Progenitor cell of endocrine pancreas (in vitro differentiated cells): ENCODE data around the gene SLC22A12. TPM values are rescaled to one million over a fixed set of nuclear protein-coding genes. Genes with fewer than 3 reads are reported as not detected.
A peak's percentile ranks its signal among the peaks of the same experiment; 100 is the strongest.

Experiments used
- DNase-seq: peaks from one replicate; pipeline ENCODE4 v3.0.0; 2021; ENCODE audit warnings: low spot score; ENCODE audit not compliant: unreplicated experiment
- H3K27ac Mint-ChIP-seq: 2 replicates; pipeline ENCODE4 v1.8.0; 2021; ENCODE audit warnings: mild to moderate bottlenecking, moderate library complexity, mixed read lengths
- H3K27me3 Mint-ChIP-seq: 2 replicates; pipeline ENCODE4 v1.8.0; 2021; ENCODE audit warnings: mixed read lengths
- H3K36me3 Mint-ChIP-seq: 2 replicates; pipeline ENCODE4 v1.8.0; 2022; ENCODE audit warnings: mixed read lengths; ENCODE audit not compliant: insufficient read depth
- H3K4me1 Mint-ChIP-seq: 2 replicates; pipeline ENCODE4 v1.8.0; 2021; ENCODE audit warnings: low read depth, mixed read lengths
- H3K4me3 Mint-ChIP-seq: 2 replicates; pipeline ENCODE4 v1.8.0; 2021; ENCODE audit warnings: low read depth, mild to moderate bottlenecking, moderate library complexity, mixed read lengths
- H3K9me3 Mint-ChIP-seq: 2 replicates; pipeline ENCODE4 v1.8.0; 2021; ENCODE audit warnings: low read depth, mixed read lengths
- CTCF ChIP-seq: fragments of 200-600 bp; sonication (generic); IDR thresholded peaks from one replicate; pipeline ENCODE4 v1.5.0; 2021; ENCODE audit warnings: antibody characterized with exemption, mild to moderate bottlenecking; ENCODE audit not compliant: unreplicated experiment
- total RNA-seq: library from RNA; stranded (reverse); gene quantifications from 2 replicates; pipeline ENCODE4 v1.2.1, GENCODE V29; 2021

SLC22A12 gene
- total RNA-seq, 1 donor from 2014 or later: not detected

- no peaks in the 10 kb centered on the region for H3K4me1 Mint-ChIP-seq
- no peak for TF ChIP-seq CTCF
- H3K4me3 Mint-ChIP-seq: no peak overlapping the region
- H3K36me3 Mint-ChIP-seq: no peaks in the 10 kb centered on the region
- no peak for DNase-seq
- peaks cover 79% of the 10 kb centered on the region for H3K27me3 Mint-ChIP-seq
- no peak overlapping the region for H3K27ac Mint-ChIP-seq
- no peaks in the 10 kb centered on the region for H3K9me3 Mint-ChIP-seq
Measured at GRCh38 chr11:64632654-64633053, 41.6 kb downstream of the SLC22A12 start.

DNA sequence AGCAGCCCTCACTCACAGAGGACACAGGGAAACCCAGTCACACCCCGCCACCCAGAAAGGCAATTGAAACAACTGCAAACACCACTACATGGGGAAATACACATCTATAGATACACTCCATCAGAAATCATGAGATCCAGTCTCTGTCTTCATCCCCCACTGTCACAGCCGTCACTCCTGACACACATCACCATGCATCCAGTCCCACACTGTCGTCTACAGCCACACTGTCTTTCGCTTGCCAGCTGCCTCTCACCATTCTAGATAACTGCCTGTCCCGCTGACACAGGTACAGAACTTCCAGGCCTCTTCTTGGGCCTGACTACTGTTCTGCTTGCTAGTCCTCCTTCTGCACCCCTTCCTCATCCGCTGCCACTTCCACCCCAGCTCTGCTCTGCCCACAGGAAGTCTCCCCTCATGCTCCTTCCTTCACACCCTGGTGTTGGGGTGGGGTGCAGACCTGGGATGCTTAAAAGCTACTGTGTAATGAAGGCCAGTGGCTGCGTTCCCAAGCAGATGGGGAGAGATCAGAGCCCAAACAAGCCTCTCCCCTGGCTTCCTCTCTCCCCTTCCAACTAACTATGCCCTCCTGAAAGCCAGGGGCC is 42.6 kb downstream of the SLC22A12 start:
- H3K4me1 Mint-ChIP-seq: no peaks in the 10 kb centered on the region

DNA sequence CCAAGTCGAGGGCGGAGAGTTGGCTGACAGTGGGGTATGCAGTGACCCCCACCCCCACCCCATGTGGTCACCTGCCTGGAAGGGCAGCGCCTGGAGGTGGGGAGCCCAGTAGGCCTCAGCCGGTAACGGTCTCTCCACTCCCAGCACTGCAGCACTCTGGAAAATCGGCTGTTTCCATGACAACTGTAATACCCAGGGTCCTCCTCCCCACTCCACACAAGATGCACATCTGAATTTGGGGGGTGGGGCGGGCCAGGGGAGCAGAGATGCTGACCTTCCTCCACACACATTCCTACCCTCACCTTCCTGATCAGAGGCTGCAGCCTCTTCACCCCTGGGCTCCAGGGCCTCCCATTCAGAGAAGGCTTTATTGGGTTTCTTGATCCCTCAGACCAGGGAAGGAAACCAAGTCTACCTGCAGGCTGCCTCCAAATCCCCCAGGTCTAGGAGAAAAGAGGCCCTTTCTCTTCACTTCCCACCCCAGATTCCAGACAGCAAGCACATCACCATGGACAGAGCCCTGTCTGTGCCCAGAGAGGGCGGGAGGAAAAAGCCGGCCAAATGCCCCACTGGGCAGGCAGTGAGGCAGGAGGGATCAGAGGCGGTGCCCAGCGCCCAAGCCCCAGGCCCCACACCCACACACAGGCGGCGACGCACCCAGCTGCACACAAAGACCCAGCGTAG is 46.5 kb downstream of the SLC22A12 start:
- Mint-ChIP-seq H3K36me3 (no peaks in the 10 kb centered on the region), H3K27me3 (peaks cover 36% of the 10 kb centered on the region), H3K27ac (no peak overlapping the region), H3K4me3 (peak overlapping the region; percentile 51), H3K9me3 (no peaks in the 10 kb centered on the region), H3K4me1 (no peaks in the 10 kb centered on the region)
- no peak for TF ChIP-seq CTCF
- no peak for DNase-seq

More for the DNA sequence above, 42.6 kb downstream of the SLC22A12 start:
- no peak overlapping the region for H3K27ac Mint-ChIP-seq
- no peak overlapping the region for H3K4me3 Mint-ChIP-seq
- TF ChIP-seq CTCF: no peak
- H3K36me3 Mint-ChIP-seq: no peaks in the 10 kb centered on the region
- H3K27me3 Mint-ChIP-seq: peaks cover 71% of the 10 kb centered on the region
- no peaks in the 10 kb centered on the region for H3K9me3 Mint-ChIP-seq
- no peak for DNase-seq

- H3K9me3 Mint-ChIP-seq: no peaks in the 10 kb centered on the region
- TF ChIP-seq CTCF: no peak
- peaks cover 33% of the 10 kb centered on the region for H3K27me3 Mint-ChIP-seq
- DNase-seq: no peak
- H3K36me3 Mint-ChIP-seq: no peaks in the 10 kb centered on the region
- H3K27ac Mint-ChIP-seq: no peak overlapping the region
- H3K4me1 Mint-ChIP-seq: no peaks in the 10 kb centered on the region
- peak overlapping the region; percentile 51 for H3K4me3 Mint-ChIP-seq
Measured at GRCh38 chr11:64638018-64638665, 47.1 kb downstream of the SLC22A12 start.

- DNase-seq: no peak
- H3K4me1 Mint-ChIP-seq: peaks cover under 1% of the 10 kb centered on the region
- peaks cover 27% of the 10 kb centered on the region for H3K27me3 Mint-ChIP-seq
- H3K9me3 Mint-ChIP-seq: no peaks in the 10 kb centered on the region
- H3K4me3 Mint-ChIP-seq: no peak overlapping the region
- H3K27ac Mint-ChIP-seq: no peak overlapping the region
- H3K36me3 Mint-ChIP-seq: no peaks in the 10 kb centered on the region
- TF ChIP-seq CTCF: no peak
Measured at GRCh38 chr11:64638829-64639228, 47.8 kb downstream of the SLC22A12 start.
